HepG2 (cell line): ENCODE results near the gene MUTYH. TPM values are rescaled to one million over a fixed set of nuclear protein-coding genes. Genes with fewer than 3 reads are reported as not detected.

Source experiments
- ATF7-NPFF ChIP-seq: sonication (generic); formaldehyde crosslinking; IDR thresholded peaks from 2 replicates; pipeline ENCODE4 v1.8.1; 2023; ENCODE audit warnings: mild to moderate bottlenecking, low read depth, missing genetic modification reagents, moderate library complexity
- HNF1B ChIP-seq: sonication (generic); formaldehyde crosslinking; IDR thresholded peaks from 2 replicates; pipeline ENCODE4 v1.5.1; 2020; ENCODE audit warnings: mild to moderate bottlenecking, moderate library complexity, missing genetic modification reagents
- ISL2 ChIP-seq: sonication (generic); formaldehyde crosslinking; IDR thresholded peaks from 2 replicates; pipeline ENCODE4 v1.5.0; 2020; ENCODE audit warnings: missing genetic modification reagents
- JUN ChIP-seq: sonication (generic); formaldehyde crosslinking; IDR thresholded peaks from 2 replicates; pipeline ENCODE4 v1.4.0; 2020; ENCODE audit warnings: mild to moderate bottlenecking, missing genetic modification reagents
- JUND ChIP-seq: sonication (generic); formaldehyde crosslinking; IDR thresholded peaks from 2 replicates; pipeline ENCODE4 v1.8.0; 2022; ENCODE audit warnings: mild to moderate bottlenecking, missing genetic modification reagents
- LCORL ChIP-seq, 2 experiments: fragments of 450-650 bp in 1 of 2; sonication (generic) in 1 of 2; formaldehyde crosslinking in 1 of 2; IDR thresholded peaks; 2 replicates each; pipeline versions ENCODE4 v1.5.0 to v1.6.1; 2017 to 2020; ENCODE audit warnings: antibody characterized with exemption in 1 of 2, missing genetic modification reagents in 1 of 2
- MLX ChIP-seq: IDR thresholded peaks from 2 replicates; pipeline ENCODE4 v1.6.1; 2016
- NCOA5 ChIP-seq: sonication (generic); formaldehyde crosslinking; IDR thresholded peaks from 2 replicates; pipeline ENCODE4 v1.4.0; 2020; ENCODE audit warnings: missing genetic modification reagents
- PHF5A ChIP-seq: IDR thresholded peaks from one replicate; pipeline ENCODE4 v1.6.1; 2018; ENCODE audit warnings: low read depth, missing genetic modification reagents; ENCODE audit not compliant: unreplicated experiment
- PITX1 ChIP-seq: sonication (generic); formaldehyde crosslinking; IDR thresholded peaks from 2 replicates; pipeline ENCODE4 v1.5.1; 2020; ENCODE audit warnings: mild to moderate bottlenecking, missing genetic modification reagents
- RCOR2 ChIP-seq: IDR thresholded peaks from 2 replicates; pipeline ENCODE4 v1.6.1; 2016; ENCODE audit warnings: missing biosample characterization, missing genetic modification reagents
- RXRA ChIP-seq: sonication (generic); formaldehyde crosslinking; IDR thresholded peaks from 2 replicates; pipeline ENCODE4 v1.5.1; 2020; ENCODE audit warnings: missing genetic modification reagents
- SOX6 ChIP-seq, 2 experiments: fragments of 450-650 bp in 1 of 2; sonication (generic) in 1 of 2; formaldehyde crosslinking in 1 of 2; IDR thresholded peaks; 2 replicates each; pipeline versions ENCODE4 v1.4.0 to v1.6.1; 2017 to 2020; ENCODE audit warnings: antibody characterized with exemption in 1 of 2, mild to moderate bottlenecking in 1 of 2, missing genetic modification reagents in 1 of 2
- SYNCRIP ChIP-seq: fragments of 200-400 bp; formaldehyde crosslinking; IDR thresholded peaks from 2 replicates; pipeline ENCODE4 v1.6.1; 2018; ENCODE audit warnings: mild to moderate bottlenecking, low read depth, low read length; ENCODE audit not compliant: insufficient read depth
- TCF7 ChIP-seq: sonication (generic); IDR thresholded peaks from 2 replicates; pipeline ENCODE4 v1.6.1; 2016; ENCODE audit warnings: antibody characterized with exemption, low read depth
- THRA ChIP-seq: sonication (generic); formaldehyde crosslinking; IDR thresholded peaks from 2 replicates; pipeline ENCODE4 v1.4.0; 2020; ENCODE audit warnings: missing genetic modification reagents, borderline replicate concordance
- ZBTB38 ChIP-seq: sonication (generic); formaldehyde crosslinking; IDR thresholded peaks from 2 replicates; pipeline ENCODE4 v1.5.1; 2020; ENCODE audit warnings: mild to moderate bottlenecking, missing genetic modification reagents
- ZNF256 ChIP-seq: sonication (generic); formaldehyde crosslinking; conservative IDR thresholded peaks from 2 replicates; pipeline ENCODE4 v1.4.0; 2020; ENCODE audit warnings: missing genetic modification reagents
- ZNF484 ChIP-seq: sonication (generic); formaldehyde crosslinking; IDR thresholded peaks from 2 replicates; pipeline ENCODE4 v1.5.1; 2020; ENCODE audit warnings: mild to moderate bottlenecking, low read depth, missing genetic modification reagents, borderline replicate concordance
- ZNF530 ChIP-seq: sonication (generic); formaldehyde crosslinking; IDR thresholded peaks from 2 replicates; pipeline ENCODE4 v1.5.0; 2020; ENCODE audit warnings: low read depth, mild to moderate bottlenecking, missing genetic modification reagents
- ZNF564 ChIP-seq: sonication (generic); formaldehyde crosslinking; IDR thresholded peaks from 2 replicates; pipeline ENCODE4 v1.8.1; 2023; ENCODE audit warnings: mild to moderate bottlenecking, missing genetic modification reagents
- ZSCAN22 ChIP-seq: sonication (generic); formaldehyde crosslinking; IDR thresholded peaks from 2 replicates; pipeline ENCODE4 v1.4.0; 2020; ENCODE audit warnings: mild to moderate bottlenecking, missing genetic modification reagents
- polyA plus RNA-seq, 8 experiments: library from polyadenylated mRNA; depleted of rRNA in 3 of 8; stranded (reverse) in 7 of 8; unstranded in 1 of 8; fragments of >200 nt; fragmentation: Illumina TruSeq in 4 of 8; extraction: Trizol in 4 of 8; gene quantifications; 2 replicates each; pipeline versions ENCODE4 v1.2.1 to v1.2.3, GENCODE V29; 2011 to 2016; ENCODE audit warnings: low read depth in 4 of 8, missing spikeins in 1 of 8, mixed read lengths in 1 of 8; ENCODE audit not compliant: insufficient read depth in 1 of 8
- total RNA-seq, 5 experiments: library from RNA; depleted of rRNA; stranded (reverse); fragments of >200 nt; fragmentation: Illumina TruSeq; extraction: Trizol; gene quantifications; 2 replicates each; pipeline ENCODE4 v1.2.3, GENCODE V29; 2016; ENCODE audit warnings: low read depth in 1 of 5

The MUTYH gene
- total and polyA plus RNA-seq, 2 of the 13 experiments (the other 11 are each of a cell fraction or from before 2014, with no cell fraction given): 16.3 to 17.1 TPM

- TF ChIP-seq TCF7 (peak; percentile 51), ZNF530 (CRISPR knock-in tag) (no peak), ZNF564 (no peak), JUN (CRISPR knock-in tag) (peak; percentile 96), MLX (CRISPR knock-in tag) (0 out of 2 replicates have a peak, but pooled peaks have one; percentile 25), PITX1 (CRISPR knock-in tag) (peak; percentile 94), ZNF484 (no peak), JUND (CRISPR knock-in tag) (0 out of 2 replicates have a peak, but pooled peaks have one; percentile 21), HNF1B (CRISPR knock-in tag) (peak; percentile 36; the same call in 1 of the 2 replicates), SOX6 (IDR thresholded peaks at IDR 0.05) (no peak), SOX6 (CRISPR knock-in tag; IDR thresholded peaks at IDR 0.05) (peak; percentile 88), NCOA5 (no peak), ZNF256 (CRISPR knock-in tag) (no peak), ZSCAN22 (CRISPR knock-in tag) (no peak), RXRA (CRISPR knock-in tag) (peak; percentile 51; the same call in 1 of the 2 replicates), ISL2 (CRISPR knock-in tag) (peak; percentile 40; the same call in 1 of the 2 replicates), SYNCRIP (no peak), PHF5A (CRISPR knock-in tag) (no peak), ATF7-NPFF (no peak), LCORL (IDR thresholded peaks at IDR 0.05) (peak; percentile 32; the same call in 1 of the 2 replicates), LCORL (CRISPR knock-in tag; IDR thresholded peaks at IDR 0.05) (peak; percentile 79; the same call in 1 of the 2 replicates), THRA (peak; percentile 51; the same call in 1 of the 2 replicates), ZBTB38 (no peak), RCOR2 (CRISPR knock-in tag) (peak; percentile 87)
These were observed 4.3 kb downstream of the MUTYH start (continued) for GRCh38 chr1:45335855-45336324.
